Cardiac septum (tissue), 1 donor: ENCODE measurements around the gene C3orf52. TPM values are rescaled to one million over a fixed set of nuclear protein-coding genes. Genes with fewer than 3 reads are reported as not detected.
"Not testable (repeated sequence)": the region's sequence is repeated elsewhere in the genome, so short reads cannot be mapped to it uniquely, and the experiment has no call there.

Experiments
- DNase-seq: peaks from one replicate; pipeline ENCODE4 v3.0.0-alpha.2; 2020; ENCODE audit warnings: low spot score
- intact Hi-C: fragments of 100-400 bp; cut with DNase I; formaldehyde crosslinking; loops from one replicate; pipeline ENCODE4 v1.14.0; 2022
- long read RNA-seq: library from polyadenylated mRNA; unstranded; transcript quantifications from one replicate; pipeline ENCODE4 v2.0.0, GENCODE V29; 2021
- total RNA-seq: library from RNA; stranded (reverse); fragmentation: NEBNext Ultra II Directional; extraction: Animal tissue kit (Norgen Biotek cat#: 25700); gene quantifications from one replicate; pipeline ENCODE4 v1.2.1, GENCODE V29; 2021
- donor health status: DM: no; HTN: no; CAD: no.

The C3orf52 gene, protein sequence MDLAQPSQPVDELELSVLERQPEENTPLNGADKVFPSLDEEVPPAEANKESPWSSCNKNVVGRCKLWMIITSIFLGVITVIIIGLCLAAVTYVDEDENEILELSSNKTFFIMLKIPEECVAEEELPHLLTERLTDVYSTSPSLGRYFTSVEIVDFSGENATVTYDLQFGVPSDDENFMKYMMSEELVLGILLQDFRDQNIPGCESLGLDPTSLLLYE
- total RNA-seq, result 5.1 TPM
- long read RNA-seq, transcript C3orf52-201 (6 exons, 2,277 nt), result major isoform, 7 of 10 reads
- long read RNA-seq, partial matches to known transcripts, result 1 of 10 reads
- long read RNA-seq, other reads (novel, unspliced or antisense), result 2 of 10 reads

DNA sequence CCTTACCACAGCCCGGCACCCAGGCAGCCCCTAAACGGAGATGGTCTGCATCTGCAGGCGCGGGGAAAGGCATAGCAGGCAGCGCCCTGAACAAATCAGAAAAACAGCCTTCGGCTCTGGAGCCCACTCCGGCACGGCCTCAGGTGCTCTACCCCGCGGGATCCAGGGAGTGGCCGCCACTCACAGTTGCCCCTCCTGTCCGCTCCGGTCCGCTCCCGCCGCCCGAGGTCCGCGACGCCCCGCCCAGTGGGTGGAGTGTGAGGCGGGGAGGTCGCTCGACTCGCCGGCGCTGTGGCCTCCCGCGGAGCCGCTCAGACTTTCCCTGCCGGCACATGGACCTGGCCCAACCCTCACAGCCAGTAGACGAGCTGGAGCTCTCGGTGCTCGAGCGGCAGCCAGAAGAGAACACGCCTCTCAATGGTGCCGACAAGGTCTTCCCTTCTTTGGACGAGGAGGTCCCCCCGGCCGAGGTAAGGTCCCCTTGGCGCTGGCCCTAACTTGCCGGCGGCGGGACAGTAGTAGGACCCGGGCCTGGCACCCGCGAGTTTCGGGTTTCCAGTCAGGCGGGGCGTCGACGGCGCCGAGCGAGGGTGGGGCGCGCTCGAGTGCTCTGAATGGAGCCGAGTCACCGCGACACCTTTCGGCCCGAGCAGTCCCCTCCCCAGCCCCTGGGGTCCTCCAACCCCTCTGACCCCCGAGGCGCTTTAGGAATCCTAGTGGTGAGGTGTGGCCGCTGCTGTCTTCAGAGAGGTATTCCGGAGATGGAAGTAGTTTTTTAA is at the start of gene C3orf52:
TSS of gene C3orf52 (plus strand) at position 314 of the 779 bp plus-strand sequence. CDS start at position 333, 19 bp downstream.
- peak; percentile 90 for DNase-seq
- intact Hi-C loops, result no loop called here

DNA sequence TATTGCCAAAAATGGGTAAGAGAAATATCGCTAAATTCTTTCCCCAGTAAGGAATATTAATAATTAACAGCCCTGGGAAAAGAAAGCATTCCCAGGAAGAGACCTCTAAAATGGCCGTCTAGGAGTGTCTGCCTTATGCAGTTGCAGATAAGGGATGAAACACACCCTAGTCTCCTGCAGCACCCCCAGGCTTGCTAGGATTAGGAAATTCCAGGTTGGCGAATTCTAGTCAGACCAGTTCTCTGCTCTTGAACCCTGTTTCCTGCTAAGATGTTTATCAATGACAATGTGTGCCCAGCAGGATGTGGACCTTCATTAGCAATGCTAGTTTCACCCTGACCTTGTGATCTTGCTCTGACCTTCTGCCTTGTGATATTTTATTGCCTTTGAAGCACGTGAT is 49.0 kb upstream of the C3orf52 start:
- intact Hi-C loops, DNase-seq: not testable (repeated sequence)

DNA sequence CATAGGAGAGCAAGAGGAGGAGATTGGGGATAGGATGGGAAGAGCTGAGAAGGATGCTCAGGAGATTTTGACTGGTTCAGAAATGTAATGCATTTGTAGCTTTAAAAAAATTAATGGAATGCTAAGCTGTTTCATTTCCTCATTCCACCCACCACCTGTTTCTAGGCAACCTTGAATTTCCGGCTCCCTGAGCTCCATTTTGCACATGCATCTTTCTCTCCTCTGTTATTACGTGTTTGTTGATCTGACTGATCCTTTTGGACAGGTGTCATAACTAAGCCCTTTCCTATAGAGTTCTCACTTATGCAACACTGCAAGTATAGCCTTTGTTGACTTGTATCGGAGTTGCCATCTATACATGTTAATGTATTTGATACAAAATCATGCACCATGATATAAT is 47.3 kb upstream of the C3orf52 start:
- intact Hi-C loops, result no loop called here
- DNase-seq, result no peak

DNA sequence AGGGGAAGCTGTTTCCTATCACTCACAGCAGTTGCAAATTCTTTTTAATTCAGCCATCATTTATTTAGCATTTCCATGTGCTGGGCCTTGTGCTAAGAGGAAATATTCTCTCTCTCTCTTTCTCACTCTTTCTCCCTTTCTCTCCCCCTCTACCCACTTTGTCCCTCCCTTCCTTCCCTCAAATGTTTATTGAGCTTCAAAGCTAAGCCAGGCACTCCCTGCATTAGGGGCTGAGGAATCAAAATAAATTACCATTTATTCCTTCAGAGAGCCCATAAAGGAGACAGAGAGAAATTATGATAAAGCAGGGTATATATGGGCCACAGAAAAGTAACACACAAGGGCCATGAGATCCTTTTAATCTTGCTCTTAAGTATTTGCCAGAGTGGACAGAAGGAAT is 44.9 kb upstream of the C3orf52 start:
- intact Hi-C loops, result no loop called here

DNA sequence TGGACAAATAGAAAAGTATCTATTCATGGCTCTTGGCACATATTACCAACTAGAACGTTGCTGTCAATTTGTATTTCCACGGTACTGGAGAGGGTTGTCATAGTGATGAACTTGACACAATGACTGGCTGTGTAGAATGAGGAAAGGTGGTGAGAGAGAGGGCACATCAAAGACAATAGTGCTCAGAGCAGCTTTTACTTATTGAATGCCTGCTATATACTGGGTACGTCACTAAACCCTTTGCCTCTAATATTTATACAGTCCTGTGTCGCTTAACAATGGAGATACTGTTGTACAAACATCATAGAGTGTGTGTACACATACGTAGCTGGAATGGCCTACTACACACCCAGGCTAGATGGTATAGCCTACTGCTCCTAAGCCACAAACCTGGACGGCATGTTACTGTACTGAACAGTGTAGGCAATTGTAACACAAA is 43.3 kb upstream of the C3orf52 start:
- no peak for DNase-seq
- intact Hi-C loops, result loop anchor here (1.0 kb wide), 1 partner anchor 373 kb away; no protein-coding TSS in a partner anchor

More for the DNA sequence above, 44.9 kb upstream of the C3orf52 start:
- DNase-seq, result no peak

DNA sequence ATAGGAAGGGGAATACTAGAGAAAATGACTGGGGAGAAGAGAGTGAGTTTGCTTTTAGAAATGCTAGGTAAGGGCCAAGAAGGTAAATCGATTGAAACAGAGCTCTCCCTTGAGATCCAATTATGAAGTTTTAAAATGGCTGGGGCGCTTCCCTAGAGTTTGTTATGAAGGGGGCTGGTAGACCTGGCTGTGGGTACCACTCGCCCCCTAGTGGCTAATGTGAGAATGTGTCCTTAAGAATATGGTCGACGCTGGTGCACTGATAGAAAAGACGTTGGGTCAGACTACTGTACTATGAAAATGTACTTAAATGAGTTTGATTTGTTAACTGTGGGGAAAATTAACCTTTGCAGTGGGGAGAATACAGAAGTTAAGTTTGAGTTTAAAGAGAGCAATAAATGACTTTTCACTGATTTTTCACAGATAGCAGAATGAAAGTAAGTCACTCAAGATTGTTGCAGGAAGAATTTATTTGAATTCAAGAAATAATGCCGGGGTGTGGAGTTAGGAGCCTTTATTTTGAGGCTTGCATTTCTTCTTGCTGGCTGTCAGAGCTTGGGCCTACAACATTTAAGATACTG is 42.5 kb upstream of the C3orf52 start:
- DNase-seq, result no peak
- intact Hi-C loops, result loop anchor here (1.0 to 2.0 kb wide), 2 partner anchors 55 to 373 kb away; no protein-coding TSS in a partner anchor

DNA sequence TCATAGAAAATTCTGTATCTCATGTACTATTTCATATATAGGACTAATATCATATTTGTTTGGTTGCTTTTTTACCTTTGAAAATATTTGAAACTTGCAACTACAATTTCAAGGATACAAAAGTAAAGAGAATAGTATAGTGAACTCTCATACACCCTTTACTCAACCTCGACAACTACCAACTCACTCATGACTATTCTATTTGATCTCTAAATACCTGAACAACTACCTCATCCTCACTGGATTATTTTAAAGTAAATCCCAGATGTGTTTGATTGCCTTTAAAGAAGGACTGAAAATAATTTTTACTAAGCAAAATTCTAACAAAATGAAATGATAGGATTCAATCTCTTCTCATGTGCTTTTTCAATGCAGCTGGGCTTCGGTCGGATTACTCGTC is 39.6 kb upstream of the C3orf52 start:
- intact Hi-C loops, result no loop called here
- DNase-seq, result no peak

DNA sequence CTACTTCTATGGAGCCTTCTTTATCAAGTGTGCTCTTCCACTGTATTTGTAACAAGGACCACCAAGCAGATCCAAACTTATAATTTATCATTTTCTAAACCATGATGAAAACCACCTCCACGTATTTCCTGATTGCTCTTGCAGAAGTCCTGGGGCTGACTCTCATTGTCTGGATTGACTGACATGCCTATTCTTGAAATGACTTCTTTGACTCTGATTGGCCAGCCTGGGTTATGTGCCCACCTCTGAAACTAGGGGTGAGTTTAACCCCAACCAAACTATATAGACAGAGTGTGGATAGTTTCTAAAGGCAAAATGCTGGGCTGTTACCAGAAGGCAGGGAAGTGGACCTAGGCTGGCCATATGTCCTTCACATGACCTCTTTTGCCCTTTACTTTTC is 38.9 kb upstream of the C3orf52 start:
- intact Hi-C loops, result no loop called here
- DNase-seq, result no peak

DNA sequence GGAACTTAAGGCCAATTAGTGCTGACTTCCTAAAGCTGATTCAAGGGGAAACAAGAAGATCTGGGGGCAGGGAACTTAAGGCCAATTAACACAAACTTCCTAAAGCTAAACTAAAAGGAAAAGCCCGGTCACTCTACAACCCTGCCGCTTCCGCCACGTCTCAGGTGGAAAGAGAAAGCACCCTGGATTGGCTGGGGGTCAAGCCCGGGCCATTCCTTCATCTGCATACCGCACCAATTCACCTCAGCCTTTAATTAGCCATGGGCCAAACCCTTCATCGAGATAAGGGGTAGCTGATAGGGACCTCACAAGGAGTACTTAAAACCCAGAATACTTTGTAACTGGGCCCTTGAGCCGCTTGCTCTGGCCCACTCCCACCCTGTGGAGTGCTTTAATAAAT is 37.3 kb upstream of the C3orf52 start:
- intact Hi-C loops, result no loop called here
- no peak for DNase-seq

DNA sequence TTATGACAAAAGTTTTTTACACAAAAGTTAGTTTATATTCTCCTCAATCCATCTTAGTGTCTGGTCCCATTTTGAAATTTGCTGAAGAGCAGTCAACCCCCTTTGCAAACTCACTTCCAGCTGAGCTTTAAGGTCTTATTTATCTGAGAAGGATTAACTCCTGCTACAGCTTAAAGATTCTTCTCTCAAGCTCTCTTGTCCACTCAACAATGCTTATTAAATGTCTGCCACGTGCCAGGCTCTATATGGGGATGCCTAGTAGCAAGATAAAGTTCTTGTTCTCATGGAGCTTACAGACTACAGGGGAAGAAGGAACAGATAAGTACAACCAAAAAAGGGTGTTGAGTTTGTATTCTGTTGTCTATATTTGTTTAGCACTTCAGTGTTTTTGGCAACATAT is 33.0 kb upstream of the C3orf52 start:
- DNase-seq, result no peak
- intact Hi-C loops, result no loop called here

DNA sequence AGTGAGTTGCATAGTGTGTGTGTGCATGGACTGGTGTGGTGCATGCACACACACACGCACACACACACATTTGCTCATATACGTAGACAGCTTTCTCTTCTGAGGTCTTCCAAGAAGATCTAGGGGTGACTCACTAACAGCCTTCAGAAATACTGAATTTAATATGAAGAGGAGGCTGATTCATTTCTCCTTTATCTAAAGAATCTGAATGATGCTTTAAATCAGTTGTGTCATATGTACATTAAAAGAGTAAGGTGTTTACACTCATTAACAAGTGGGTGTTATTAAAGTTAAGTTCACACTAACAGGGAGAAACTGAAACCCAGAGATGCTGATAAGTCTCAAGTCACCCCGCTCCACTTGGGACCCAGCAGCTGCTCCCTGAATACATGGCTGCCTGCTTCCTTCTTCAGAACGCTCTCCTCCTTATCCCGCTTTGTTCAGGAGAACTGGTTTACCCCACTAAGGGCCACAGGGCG is 29.7 kb upstream of the C3orf52 start:
- DNase-seq, result no peak
- intact Hi-C loops, result no loop called here

DNA sequence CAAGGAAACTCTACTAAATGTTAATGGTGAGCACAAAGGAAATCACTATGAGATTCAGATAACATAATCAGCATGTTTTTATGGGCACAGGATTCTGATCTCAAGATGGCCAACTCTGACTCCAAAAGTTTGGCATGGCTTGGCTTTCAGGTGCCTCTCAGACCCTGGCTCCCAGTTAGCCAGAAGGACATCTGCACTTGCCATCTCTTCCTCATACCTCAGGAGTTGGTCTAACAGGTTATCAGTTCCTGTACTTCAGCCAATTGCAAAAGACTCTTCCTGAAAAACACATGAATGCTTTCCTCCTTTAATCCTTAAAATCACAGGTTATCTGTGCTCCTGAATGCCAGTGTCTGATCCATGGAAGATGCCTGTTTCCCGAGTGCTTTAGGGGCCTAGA is 26.7 kb upstream of the C3orf52 start:
- intact Hi-C loops, result no loop called here
- no peak for DNase-seq

DNA sequence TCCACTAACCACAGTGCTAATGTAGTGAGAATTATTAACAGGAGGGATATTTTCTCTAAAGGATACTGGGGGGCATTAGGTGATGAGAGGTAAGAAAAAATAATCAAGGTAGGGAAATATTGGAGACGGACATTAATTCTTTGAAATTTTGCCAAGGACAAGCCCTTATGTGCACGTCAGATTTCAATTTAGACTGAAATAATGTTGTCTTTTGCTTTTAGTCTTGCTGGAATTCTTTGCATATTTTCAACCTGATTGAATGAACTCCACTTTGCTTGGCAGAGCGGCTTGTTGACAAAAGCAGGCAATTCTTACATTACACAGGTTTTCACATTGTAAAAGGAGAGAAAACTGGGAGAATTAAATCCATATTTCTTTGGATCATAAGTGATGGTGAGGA is 25.0 kb upstream of the C3orf52 start:
- intact Hi-C loops, result no loop called here
- no peak for DNase-seq

DNA sequence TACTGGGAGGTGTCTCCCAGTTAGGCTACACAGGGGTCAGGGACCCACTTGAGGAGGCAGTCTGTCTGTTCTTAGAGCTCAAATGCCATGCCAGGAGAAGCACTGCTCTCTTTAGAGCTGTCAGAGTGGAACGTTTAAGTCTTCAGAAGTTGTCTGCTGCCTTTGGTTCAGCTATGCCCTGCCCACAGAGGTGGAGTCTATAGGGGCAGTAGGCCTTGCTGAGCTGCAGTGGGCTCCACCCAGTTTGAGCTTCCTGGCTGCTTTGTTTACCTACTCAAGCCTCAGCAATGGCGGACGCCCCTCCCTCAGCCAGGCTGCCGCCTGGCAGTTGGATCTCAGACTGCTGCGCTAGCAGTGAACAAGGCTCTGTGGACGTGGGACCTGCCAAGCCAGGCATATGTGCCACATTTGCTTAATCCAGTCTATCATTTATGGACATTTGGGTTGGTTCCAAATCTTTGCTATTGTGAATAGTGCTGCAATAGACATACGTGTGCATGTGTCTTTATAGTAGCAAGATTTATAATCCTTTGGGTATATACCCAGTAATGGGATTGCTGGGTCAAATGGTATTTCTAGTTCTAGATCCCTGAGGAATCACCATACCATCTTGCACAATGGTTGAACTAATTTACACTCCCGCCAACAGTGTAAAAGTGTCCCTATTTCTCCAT is 13.7 kb upstream of the C3orf52 start:
- DNase-seq, intact Hi-C loops: not testable (repeated sequence)

DNA sequence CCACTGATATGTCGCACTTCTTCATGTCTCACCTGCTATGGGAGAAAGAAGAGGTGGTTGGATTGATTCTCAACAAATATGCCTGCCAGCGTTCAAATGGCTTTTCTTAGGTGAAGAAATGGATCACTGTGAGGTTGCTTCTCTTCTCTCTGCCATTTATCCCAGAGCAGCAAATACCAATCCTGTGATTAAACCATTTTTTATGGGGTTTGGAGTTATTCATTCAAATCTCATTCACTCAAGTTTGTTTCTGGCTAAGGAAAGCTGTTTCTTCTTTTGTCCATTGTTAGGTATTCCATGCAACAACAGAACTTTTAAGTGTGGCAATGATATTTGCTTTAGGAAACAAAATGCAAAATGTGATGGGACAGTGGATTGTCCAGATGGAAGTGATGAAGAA is 12.2 kb upstream of the C3orf52 start:
- no peak for DNase-seq
- intact Hi-C loops, result no loop called here

DNA sequence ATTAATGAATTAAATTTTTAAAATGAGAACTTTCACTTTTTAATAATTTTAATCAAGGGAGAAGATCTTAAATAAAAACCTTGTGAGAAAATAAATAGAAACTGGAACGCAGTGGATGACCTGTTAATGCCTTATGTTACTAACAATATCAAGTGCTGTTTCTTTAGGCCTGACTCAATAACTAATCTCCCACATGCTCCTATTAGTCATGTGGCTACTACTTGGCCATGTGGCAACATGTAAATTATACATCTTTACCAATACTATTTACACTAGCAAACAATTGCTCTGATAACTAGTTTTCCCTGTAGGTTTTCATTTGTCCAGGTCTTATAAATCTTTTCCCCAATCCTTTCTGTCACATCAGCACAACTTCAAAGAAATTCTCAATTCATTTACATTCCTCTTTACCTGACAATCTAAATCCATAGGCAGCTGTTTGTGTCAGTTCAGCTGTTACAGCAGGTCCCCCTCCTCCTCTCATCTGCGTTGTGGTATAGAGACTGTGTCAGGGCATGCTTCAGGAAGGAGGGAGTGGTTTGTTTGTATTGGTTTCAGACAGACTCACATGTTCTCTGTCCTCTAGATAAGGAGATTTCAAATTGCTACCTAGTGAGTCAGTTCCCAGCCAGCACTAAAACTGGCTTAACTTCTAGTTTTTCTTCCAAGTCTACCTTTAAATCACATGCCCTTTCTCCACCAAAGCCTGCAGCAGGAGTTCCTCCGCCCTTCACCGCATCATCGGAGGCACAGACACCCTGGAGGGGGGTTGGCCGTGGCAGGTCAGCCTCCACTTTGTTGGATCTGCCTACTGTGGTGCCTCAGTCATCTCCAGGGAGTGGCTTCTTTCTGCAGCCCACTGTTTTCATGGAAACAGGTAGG is 11.3 kb upstream of the C3orf52 start:
- intact Hi-C loops, result no loop called here
- DNase-seq, result no peak

DNA sequence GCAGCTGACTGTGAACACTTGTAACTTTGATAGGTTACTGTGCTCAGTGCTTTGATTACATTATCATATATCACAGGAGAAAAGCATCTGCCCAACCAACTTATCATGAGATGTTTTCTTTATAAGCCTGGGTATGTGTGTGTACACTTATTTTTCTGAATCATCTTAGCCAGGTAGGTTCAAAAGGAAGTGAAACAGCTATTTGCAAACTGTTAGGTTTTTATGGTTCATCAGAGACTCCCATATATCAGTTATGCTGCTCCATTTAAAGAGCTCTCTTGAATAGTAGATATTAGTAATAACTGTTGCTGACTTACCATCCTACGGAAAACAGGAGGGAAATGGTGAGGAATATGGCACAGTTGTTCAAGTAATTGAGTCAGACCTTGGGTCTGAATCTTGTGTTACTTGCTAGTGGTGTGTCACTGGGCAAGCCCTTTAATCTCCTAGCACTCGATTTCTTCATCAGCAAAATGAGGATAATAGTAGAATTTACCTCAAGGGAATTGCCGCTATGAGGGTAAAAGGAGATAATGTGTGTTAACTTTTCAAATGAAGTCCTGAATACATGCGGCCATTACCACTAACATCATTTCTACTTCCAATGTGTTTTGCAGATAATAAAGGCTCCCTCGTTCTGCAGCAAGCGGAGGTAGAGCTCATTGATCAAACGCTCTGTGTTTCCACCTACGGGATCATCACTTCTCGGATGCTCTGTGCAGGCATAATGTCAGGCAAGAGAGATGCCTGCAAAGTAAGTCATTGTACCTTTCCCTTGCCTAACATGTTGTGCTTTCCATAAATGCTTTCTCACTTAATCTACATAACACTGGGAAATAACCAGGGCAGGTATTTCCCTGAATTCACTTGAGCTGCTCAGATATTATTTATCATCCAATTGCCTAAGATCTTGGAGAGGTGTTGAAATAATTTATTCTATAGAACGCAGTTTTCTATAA is 7.8 kb upstream of the C3orf52 start:
- no peak for DNase-seq
- intact Hi-C loops, result no loop called here

DNA sequence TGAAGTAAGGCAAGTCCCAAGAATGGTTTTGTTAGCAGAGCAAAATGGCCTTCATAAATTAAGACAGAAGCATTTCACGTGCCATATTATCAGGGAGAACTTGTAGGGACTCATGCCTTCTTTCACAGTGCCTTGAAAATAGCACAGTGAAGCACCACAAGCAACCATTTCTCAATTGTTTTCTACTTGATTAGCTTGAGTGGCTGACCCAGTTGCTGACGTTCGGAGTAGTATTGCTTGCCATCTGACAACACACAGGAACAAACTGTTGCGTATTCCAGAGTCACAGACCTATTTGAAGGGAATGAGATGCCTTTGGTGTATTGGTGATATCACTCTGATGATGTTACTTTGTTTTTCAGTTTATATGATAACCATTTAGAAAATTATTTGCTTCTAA is 3.0 kb upstream of the C3orf52 start:
- DNase-seq, result no peak
- intact Hi-C loops, result no loop called here
